HG03469 (cell line): ENCODE measurements around the gene CAMSAP2.

ENCODE experiments used
- ATAC-seq: cut with Tn5 transposase; IDR thresholded peaks from one replicate; pipeline ENCODE4 v1.9.1; 2021; ENCODE audit warnings: mild to moderate bottlenecking, moderate library complexity, moderate number of reproducible peaks; ENCODE audit not compliant: unreplicated experiment

The CAMSAP2 gene

DNA sequence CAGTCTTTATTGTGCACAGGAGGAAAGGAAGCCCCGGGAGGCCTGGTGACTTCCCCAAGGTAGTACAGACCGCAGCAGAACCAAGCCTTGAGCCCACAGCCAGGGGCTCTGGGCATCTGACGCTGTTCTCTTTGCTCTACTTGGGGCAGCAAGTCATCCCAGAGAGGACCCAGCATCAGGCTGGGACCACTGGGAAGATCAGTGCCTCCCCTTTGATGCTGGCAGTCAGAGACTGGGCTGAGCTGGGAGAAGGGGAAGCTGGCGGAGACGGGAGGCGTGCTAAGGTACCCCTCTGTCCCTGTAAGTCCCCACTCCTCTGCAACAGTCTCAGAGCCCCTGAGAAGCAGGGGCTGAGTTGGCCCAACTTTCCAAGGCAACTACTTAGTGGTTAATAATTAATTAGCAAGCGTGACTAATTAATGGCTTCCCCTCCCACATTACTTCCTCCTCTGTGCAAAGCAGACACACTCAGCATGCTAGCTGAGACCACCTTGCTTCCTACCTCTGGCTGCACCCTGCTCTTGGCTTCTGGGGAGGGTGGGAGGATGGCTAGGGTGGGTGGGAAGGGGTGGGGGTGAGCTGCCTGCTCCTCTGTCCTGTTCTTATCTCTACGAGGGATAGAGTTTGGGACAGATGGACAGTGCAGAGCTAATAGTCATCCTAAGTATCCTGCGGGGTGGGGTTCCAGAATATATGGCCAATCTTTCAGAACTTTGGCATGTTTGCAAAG is 157.3 kb downstream of the CAMSAP2 start:
- ATAC-seq, result no peak

- ATAC-seq, result no peak
Observed at GRCh38 chr1:200896531-200897196, 158.0 kb downstream of the CAMSAP2 start.

DNA sequence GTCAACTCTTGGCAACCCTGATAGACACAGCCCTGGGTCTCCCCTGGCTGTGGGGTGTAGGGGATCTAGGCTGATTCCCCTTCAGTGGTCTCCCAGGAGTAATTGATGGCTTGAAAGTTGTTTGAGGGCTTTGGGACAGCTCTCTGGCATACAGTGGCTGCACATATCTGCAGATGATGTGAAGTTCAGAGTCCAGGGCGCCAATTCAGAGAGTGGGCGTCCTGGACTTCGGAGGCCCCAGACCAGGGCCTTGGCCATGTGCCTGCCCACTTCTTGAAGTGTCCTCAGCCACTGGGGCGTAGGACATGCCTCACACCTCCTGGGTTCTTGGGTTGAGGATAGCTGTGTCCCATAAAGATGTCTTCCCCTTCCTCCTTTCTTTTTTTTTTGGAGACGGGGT is 158.6 kb downstream of the CAMSAP2 start:
- no peak for ATAC-seq

DNA sequence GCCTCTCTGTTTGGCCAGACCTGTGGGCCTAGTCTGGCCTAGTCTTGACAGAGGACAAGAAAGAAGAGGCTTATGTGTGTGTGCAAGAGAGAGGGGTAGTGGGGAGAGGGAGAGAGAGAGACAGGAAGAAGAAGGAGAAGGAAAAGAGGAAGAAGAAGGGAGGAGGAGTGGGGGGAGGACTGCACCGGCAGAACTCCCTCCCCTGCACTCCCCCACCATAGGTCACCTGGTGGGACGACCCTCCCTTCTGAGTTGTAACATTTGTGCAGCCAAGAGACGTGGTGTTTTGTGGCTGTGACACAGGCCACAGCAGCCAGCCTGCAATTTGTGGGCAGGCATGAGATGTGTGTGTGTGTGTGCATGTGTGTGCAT is 160.3 kb downstream of the CAMSAP2 start:
- ATAC-seq, result no peak

DNA sequence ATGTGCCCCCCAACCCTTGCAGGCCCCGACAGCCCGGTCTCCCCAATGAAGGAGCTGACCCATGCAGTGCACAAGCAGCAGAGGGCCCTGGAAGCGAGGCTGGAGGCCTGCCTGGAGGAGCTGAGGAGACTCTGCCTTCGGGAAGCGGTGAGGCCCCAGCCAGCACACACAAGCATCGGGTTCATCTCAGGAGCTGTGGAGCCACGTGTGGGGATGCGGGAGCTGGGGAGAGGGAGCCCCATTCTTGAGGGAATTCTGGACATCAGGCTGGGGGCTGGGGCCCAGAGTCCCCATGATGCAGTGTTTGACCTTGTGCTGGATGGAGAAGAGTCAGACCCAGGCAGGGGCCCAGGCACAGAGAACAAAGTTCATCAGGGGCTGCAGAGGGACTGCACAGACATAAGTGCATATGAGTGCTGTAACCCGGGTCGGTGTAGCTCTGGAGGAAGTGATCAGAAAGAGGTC is 160.8 kb downstream of the CAMSAP2 start:
- no peak for ATAC-seq

DNA sequence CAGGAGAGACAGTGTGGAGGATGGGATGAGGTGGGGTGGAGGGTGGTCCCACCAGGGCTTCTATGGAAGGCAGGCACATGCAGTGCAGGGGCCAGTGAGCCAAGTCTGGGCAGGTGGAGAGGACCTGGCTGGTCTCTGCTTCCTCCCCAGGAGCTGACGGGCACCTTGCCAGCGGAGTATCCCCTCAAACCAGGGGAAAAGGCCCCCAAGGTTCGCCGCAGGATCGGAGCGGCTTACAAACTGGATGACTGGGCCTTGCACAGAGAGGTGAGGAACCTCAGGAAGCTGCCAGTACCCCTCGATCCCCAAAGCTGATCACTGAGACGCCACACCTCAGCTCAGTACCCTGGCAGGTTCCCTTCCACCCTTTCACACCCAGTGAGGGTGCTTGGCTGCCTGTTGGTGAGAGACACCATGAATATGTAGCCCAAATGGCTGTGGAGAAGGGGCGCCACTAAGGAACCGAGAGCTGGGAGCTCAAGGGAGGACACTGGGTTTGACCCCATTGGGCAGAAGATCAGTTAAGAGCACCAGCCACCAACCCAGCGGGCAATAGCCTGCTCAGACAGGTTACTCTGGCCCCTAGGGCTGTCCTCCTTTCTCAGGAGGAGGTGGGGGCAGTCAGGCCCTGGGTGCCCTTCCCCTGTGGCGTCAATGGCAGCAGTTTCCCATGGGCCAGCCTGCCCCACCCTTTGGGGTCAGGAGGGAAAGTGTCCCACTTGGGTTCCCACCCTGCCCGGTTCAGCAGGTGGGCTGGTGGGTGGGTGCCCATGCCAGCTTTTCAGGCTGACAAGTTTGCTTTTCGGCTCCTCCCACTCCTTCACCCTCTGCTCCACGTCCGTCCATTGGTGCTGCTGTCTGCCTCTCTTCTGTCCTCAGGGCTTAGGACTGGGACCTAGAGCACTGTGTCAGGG is 161.5 kb downstream of the CAMSAP2 start:
- no peak for ATAC-seq

DNA sequence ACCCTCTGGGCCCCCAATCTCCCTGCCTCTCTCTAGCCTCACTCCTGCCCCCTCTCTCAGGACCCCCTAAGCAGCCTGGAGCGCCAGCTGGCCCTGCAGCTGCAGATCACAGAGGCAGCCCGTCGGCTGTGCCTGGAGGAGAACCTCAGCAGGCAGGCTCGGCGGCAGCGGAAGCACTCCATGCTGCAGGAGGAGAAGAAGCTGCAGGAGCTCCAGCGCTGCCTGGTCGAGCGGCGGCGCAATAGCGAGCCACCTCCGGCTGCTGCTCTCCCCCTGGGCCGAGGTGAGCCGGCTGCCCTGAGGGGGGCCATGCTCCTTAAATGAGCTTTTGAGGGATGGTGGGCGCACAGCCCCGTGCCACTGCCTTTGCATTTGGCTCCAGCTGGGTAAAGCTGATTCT is 162.2 kb downstream of the CAMSAP2 start:
- no peak for ATAC-seq

DNA sequence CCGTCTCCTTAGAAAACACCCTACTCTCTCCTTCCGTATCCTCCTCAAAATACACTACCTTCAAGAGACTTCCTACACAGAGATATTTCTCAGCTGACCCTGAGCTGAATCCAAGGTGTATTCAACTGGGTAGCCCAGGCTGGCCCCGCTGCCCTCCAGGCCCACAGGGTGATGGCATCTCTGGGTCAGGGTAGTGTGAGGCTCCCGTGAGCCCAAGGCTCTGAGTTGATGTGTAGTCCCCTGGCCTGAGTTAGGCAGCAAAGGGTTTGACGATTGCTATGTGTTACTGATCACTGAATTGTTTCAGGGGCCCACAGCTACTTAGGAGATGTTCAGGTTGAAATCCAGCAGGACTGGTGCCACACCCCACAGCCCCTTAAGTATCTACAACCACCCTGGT is 162.7 kb downstream of the CAMSAP2 start:
- no peak for ATAC-seq

DNA sequence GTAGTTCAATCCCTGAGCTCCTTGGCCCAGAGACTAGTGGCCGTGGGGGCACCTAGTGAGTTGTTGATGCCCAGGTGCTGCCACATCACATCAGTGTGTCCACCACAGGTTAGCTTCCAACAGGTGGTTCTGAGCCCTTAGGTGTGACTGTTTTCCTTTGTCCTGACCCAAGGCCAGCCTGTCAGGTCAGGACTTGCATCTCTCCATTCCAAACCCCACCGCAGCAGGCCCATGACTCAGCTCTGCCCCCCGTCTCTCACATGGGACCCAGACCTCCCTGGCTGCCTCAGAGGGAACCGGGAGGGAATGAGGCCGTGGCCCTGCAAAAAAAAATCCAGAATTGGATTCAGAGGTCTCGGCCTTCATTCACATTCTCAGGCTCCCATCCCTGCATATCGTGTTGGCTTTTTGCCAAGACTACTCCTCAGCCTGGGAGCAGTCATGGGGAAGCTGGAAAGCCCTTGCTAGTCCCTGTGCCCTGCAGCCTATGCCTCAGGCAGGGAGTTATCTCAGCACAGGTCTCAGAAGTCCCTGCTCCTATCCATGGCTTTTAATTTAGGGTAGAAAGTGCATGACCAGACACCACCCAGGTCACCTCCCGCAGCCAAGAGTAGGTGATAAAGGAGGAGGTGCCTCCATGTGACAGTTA is 163.2 kb downstream of the CAMSAP2 start:
- ATAC-seq, result no peak

DNA sequence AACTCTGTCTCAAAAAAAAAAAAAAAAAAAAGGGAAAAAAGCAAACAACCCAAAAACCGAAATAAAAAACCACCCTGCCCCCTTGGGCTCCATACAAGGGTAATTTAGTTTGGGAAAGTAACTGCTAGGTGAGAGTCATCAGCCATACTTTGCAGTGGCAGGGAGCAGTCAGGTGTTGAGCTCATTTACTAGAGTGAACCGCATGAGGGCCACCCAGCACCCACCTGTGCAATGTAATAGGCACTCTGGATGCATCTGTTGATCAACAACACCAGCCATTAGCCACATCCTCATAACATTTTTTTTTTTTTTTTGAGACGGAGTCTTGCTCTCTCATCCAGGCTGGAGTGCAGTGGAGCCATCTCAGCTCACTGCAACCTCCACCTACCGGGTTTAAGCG is 165.1 kb downstream of the CAMSAP2 start:
- ATAC-seq, result no peak

- ATAC-seq, result no peak
Observed at GRCh38 chr1:200904772-200905171, 166.1 kb downstream of the CAMSAP2 start.

DNA sequence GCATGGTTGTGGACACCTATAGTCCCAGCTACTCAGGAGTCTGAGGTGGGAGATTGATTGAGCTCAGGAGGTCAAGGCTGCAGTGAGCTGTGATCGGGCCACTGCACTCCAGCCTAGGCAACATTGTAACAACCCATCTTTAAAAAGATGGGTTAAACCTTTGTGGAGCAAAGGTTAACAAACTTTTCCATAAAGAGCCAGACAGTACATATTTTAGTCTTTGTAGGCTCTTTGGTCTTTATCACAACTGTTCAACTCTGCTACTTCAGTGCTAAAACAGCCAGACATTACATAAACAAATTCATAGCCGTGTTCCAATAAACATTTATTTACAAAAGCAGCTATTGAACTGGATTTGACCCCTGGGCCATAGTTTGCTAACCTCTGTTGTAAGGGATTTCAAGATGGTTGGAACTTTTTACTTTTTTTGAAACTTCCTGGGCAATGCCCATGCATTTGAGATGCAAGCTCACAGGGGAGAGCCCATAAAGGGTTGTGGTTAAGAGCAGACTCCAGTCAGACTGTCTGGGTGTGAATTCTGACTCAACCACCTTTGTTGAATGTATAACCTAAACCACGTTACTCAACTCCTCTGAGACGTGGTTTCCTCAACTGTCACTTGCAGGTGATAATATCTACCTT is 166.8 kb downstream of the CAMSAP2 start:
- peak; percentile 47 for ATAC-seq

DNA sequence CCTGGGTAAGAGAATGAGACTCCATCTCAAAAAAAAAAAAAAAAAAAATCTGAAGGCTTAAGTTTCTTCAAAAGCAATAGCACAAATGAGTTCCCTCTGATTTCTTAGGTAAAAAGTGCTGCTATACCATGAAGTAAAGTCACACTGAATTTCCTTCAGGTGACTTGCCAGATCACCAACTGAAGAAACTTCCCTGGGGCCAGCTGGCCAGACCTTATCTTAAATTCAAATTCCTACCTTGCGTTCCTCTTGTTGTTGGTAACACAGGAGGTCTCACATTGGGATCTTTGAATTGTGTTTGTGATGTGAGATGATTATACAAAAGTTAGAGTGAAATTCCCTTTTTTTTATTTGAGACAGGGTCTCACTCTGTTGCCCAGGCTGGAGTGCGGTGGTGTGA is 167.8 kb downstream of the CAMSAP2 start:
- no peak for ATAC-seq

DNA sequence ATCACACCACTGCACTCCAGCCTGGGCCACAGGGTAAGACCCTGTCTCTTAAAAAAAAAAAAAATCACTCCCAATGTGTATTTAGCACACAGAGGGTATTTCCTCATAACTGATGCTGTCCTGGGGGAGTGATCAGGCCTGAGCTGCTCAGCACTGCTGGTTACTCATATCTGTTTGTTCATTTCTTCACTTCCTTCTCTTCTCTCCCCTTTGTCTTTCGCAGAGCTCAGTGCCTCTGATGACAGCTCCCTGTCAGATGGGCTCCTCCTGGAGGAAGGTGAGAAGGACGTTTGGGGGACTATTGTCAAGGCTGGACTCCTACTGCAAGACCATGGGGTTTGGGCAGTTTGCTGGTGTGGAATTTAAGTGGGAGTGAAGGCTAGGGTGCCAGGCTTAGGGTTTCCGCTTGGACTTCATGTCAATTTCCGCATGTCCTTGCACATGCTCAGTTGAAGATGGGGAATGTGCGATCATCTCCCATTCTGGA is 169.0 kb downstream of the CAMSAP2 start:
- peak; percentile 56 for ATAC-seq

- ATAC-seq, result no peak
Observed at GRCh38 chr1:200908191-200908868, 169.6 kb downstream of the CAMSAP2 start.

DNA sequence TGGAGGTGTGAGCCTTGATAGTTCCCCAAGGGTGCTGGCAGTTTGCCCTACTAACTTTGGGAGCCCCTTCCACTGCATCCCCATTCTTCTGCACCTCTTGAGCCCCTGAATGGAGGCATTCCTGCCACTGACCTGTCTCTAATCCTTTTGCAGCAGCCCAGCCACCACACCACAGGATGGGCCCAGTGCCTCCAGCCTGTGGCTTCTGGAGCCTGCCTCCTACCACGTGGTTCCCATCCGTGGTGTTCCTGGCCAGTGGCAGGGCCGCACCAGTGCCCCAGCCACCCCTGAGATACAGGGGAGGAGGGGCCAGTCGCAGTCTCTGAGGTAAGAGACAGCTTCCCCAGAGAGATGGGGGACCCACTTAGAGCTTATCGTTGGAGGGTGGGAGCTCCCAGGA is 170.4 kb downstream of the CAMSAP2 start:
- no peak for ATAC-seq

GRCh38 chr1:200909757-200910239 is 171.1 kb downstream of the CAMSAP2 start:
- no peak for ATAC-seq
